Activated T-cell treated with anti-CD3 and anti-CD28 coated beads, Interleukin-2, amount 50 U/mL, for 1 hour (primary cell): ENCODE results near the gene POU1F1.
"Not testable (repeated sequence)": the region's sequence is repeated elsewhere in the genome, so short reads cannot be mapped to it uniquely, and the experiment has no call there.

Source experiments
- DNase-seq: peaks from one replicate; pipeline ENCODE4 v3.0.0-alpha.2; 2020

The POU1F1 gene, protein sequence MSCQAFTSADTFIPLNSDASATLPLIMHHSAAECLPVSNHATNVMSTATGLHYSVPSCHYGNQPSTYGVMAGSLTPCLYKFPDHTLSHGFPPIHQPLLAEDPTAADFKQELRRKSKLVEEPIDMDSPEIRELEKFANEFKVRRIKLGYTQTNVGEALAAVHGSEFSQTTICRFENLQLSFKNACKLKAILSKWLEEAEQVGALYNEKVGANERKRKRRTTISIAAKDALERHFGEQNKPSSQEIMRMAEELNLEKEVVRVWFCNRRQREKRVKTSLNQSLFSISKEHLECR

DNA sequence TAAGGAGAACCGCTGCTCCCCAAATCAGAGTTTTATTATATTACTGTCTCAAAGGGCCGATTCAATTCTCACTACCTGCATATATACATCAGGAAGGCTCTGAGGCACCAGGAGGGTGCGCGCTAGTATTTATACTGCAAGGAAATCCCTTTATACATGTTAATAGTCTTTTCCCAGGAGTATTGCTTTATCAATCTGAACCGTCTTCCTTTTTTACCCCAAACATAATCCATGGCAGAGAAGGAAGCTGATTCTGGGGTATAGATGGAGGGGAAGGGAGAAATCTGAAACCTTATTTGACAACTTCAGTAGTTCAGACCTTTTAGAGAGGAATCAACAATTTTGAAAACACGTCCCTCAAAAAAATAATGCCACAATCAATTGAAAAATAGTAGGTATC, at the start of gene POU1F1:
POU1F1 (minus strand) TSS at position 101 of the 400 bp plus-strand sequence. CDS start 122 bp downstream, outside the sequence.
- DNase-seq = no peak

DNA sequence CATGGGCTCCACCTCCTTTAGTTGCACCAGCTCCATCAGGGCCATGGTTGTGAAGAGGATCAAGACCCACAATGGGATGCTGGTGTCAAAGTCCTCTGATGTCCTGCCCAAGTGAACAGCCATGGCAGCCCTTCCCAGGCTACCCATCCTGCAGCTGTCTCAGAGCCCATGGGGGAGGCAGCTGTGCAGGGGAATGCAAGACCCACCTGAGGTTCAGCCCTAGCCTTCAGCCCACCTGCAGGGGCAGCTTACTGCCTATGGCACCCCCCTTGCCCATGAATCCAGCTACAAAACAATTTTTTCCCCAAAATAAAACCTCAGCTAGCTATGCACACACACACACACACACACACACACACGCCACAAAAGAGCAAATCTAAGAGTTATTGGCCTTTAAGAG, 48.2 kb upstream of the POU1F1 start:
- DNase-seq = no peak

DNA sequence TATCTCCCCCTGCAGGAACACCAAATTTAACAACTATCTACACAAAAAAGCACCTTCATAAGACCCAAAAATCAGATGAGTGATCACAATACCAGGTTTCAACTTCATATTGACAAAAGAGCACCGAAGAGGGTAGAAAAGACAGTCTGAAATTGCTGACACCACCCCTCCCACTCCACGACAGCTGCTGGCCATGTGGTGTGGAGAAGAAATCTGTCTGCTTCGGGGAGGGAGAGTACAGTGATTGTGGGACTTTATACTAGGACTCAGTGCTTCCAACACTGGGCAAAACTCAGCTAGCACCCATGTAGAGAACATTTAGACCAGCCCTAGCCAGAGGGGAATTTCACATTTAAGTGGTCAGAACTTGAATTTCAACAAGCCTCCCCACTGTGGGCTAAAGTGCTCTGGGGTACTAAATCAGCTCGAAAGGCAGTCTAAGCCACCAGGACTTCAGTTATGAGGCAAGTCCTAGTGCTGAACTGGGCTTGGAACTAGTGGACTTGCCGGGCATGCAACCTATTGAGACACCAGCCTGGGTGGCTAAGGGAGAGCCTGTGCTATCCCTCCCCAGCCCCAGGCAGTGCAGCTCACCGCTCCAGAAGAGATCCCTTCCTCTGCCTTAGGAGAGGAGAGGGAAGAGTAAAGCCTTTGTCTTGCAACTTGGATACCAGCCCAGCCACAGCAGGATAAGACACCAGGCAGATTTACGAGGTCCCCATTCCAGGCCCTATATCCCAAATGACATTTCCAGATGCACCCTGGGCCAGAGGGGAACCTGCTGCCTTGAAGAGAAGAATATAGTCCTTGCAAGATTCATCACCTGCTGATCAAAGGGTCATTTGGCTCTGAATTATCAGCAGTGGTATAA, 44.6 kb upstream of the POU1F1 start:
- no peak for DNase-seq

DNA sequence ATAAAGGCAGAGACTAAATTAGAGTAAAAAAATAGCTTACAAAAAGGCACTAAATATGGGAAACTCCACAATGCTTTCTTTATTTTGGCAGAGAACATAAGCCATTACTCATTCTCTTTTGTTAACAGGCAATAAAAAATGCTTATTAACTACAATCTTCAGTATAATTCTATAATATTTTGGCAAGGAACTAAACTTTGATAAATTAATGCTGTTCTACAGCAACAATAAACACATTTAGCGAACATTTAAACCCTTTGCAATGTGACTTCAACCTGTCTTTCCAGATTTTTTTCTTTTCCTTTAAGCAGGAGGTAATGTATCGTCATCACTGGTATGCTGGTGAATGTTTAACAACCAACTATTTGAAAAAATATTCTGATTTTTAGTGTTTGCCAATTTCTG, 42.2 kb upstream of the POU1F1 start:
- no peak for DNase-seq

DNA sequence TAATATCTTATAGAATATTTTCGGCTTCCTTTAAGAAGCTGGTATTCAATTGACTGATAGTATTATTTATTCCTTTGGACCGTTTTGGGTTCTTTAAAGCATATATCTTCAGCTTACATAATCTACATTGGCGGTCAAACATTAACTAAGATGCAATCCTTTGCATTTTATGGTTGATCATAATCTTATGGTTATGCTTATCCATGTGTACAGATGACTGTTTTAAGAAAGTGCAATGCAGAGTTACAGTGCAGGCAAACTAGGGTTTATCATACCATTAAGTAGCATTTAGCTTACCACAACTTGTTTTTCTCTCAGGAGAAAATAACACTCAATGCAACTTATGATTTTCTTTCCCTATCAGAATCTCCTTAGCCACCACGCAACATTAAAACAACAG, 41.4 kb upstream of the POU1F1 start:
- DNase-seq = no peak

DNA sequence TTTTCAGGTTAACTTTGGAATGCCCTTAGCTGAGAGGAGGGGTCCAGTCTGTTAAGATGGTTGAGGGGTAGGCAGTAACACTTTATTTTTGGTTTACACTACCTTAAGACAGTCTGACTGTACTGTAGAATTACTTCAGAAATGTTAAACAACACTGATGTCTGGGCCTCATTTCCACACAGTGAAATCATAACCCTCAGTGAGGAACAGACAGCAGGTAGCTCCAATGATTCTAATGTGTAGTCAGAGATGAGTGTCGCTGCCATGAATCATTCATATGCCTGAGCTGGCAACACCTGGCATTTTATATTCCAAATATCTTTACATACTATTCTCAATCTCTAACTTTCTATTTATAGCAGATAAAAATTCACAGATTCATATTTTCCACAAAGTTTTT, 37.3 kb upstream of the POU1F1 start:
- DNase-seq = no peak

DNA sequence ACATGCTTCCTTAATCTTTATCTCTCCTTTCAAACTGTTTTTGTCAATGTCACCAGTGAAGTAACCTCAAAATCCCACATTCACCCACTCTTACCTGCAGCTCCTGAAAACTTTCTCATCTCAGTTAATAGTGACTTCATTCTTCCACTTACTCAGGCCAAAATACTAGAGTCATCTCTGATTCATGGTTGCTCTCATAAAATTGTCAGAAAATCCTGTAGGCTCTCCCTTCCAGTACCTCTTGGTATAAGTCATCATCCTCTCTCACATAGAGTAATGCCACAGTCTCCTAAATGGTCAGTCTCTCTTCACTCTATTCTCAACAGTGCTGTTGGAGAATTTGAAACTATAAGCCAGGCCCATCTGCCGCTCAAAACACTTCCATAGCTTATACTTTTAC, 34.9 kb upstream of the POU1F1 start:
- no peak for DNase-seq

DNA sequence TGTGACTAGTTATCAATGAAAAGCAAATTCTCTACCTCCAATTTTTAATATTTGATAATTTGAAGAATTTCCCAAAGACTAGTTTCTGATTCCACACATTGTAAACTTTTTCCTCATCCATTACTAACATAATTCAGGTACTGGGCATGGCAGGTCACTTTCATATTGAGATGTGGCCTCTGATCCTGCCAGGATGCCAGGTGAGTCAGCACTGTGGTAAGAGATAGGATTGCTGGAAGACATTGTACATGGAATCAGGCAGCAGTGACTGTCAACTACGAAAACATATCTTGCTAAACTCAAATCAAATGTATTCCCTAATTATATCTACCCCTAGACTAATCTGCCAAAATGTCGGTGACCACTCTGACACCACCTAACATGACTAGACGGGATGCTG, 33.2 kb upstream of the POU1F1 start:
- no peak for DNase-seq

DNA sequence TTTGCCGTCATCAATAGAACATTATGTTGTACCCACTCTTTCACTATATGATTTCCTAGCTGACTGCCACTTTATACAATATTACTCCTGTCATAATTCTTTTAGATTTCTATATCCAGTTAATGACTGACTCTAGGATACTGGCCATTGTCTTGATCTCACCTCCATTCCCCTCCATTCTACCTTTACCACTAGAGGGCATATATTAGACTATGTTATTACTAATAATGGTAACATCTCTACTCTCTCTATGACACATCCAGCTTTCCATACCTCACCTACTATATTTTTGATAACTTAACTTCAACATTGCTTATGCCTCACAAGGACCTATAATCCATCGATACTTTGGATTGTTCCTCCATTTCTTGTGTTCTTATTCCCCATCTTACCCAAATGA, 31.4 kb upstream of the POU1F1 start:
- no peak for DNase-seq

DNA sequence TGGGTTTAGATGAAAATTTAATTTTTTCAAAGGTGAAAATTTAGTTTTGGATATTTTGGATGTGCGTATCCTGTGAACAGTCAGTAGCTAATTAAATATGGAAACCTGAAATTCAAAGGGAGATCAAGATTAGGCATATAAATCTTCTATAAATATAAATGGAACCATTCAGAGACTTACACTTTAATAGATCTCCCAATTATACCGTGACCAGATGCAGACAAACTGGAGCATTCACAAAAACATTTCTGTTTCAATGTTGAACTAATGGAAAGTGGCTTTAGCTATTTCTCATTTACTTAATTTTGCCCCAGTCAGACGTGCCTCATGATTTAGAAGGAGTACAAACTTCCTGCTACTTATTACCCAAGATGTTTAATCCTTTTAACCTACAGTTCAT, 29.1 kb upstream of the POU1F1 start:
- DNase-seq = no peak

DNA sequence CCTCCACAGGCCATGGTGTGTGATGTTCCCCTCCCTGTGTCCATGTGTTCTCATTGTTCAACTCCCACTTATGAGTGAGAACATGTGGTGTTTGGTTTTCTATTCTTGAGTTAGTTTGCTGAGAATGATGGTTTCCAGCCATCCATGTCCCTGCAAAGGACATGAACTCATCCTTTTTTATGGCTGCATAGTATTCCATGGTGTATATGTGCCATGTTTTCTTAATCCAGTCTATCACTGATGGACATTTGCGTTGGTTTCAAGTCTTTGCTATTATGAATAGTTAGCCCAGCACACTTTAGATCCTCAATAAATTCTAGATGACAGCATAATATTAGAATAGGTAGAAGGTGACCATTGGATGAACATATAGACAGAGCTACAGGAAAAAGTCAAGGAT, 28.6 kb upstream of the POU1F1 start:
- not testable (repeated sequence) for DNase-seq

DNA sequence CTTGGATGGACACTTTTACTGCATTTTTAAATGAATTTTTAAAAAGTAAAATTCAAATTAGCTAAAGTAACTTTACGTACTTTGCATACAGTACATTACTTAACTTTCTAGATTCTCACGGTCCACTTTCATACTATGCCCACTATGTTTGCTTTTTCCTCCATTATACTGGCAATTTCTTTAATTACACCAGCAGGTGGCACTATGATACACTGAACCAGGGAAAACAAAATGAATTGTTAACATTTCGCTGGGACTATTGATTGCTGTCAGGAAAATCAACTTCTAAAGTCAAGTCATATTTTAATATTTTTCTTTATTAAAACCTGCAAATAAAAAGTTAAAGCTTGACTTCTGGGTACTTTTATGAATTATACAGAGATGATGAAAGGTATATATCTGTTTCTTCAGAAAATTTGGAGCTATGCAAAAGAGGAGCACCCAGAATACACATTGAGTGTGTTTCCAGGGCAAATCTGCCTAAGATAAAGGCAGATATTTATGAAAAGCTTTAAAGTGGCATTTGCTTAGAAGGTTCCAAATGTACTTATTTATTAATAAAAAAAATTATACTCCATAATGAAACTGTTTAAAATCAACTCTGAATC, 21.8 kb upstream of the POU1F1 start:
- no peak for DNase-seq

DNA sequence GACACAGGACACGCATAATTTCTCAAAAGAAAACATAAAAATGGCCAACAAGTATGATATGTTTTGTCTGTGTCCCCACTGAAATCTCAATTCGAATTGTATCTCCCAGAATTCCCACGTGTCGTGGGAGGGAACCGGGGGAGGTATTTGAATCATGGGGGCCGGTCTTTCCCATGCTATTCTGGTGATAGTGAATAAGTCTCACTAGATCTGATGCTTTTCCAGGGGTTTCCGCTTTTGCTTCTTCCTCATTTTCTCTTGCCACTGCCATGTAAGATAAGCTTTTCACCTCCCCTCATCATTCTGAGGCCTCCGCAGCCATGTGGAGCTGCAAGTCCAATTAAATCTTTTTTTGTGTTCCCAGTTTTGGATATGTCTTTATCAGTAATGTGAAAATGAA, 12.1 kb upstream of the POU1F1 start:
- DNase-seq = no peak

DNA sequence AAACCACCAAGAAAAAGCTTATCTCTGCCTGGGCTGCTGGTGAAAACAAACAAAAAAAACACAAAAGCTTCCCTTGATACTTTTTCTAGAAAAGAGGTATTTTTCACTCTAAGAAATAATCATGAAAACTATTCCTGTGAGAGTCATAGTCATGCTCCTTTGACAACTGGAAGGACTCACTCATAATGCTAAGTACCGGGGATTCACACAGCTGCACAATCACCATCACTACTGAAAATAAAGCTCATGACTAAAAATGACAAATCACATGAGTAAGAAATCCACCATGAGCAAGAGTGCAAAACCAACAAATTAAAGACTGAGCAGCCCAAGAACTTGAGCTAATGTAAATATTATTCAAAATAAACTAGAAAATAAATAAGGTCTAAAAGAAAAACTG, 10.6 kb upstream of the POU1F1 start:
- no peak for DNase-seq

DNA sequence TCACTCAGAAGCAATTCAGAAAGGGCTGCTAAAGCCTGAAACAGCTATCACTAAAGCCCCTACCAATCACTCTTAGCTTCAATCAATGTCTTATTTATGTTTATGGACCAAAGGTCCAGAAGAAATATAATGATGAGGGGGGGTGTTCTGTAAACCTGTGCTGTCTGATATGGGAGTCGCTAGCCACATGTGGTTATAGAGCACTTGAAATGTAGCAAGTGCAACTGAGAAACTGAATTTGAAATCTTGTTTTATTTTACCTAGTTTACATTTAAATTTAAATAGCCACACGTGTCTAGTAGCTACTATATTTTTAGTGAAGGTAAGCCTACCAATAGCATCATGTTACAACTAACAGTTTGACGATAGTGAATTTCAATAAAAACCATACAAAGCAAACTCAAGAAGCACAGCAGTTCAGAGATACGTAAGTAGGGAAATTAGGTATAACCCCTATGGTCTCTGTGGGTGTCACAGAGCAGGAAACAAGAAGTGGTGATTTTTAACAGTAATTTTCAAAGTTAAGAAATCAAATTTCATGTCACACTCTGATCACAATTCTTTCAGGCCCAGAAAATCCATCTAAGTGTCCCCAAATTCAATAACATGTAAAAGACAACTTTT, 3.6 kb downstream of the POU1F1 start:
- no peak for DNase-seq

DNA sequence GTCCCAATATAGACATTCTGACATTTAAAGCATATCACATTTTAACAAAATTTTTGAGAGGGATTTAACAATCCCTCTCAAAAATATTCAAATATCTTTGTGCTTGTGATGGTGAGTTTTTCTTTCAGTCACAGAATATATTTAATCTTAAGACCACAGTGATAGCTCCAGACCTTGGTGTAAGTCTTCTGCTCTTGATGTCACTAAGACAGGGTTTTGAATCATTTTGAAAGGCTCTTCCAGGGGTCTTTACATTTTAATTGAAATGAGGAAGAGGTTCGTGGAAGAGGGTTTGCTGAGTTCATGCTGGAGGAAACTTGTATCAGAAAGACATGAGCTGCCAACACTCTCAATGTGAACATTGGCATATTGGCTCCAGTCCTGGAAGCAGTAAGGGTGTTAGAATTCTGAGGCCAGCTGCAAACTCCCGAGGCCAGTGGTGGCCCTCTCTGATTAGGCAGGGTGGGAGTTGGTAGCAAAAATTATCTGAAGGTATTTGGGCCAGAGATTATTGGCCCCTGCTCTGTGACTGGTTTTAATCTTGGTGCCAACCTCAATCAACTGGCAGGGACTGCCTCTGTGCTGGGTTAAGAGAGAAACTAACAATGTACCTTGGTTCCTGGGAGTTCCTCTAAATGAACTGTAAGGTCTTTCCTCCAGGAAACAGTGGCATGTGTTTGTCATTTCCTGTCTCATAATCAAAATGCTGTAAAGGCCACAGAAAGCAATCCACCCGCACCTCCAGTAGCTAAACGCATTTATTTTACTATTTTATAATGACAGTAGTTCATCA, 5.3 kb downstream of the POU1F1 start:
- DNase-seq = no peak

DNA sequence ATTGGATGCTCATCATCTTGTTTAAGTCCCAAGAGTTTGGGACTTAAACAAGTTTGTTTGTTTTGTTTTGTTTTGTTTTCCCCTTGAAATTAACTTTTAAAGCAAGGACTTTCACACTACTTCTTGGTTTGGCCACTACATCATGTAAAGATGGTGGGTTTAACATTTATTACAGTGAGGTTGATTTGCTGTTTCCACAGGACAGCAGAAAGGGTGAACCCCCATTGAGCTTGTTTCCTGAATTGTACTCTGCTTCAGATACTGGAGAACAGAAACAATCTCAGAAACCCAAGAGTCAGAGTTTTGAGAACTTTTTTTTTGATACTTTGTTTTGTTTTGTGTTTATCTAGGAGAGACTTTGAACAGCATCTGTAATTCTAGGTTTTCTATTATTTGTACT, 6.7 kb downstream of the POU1F1 start:
- DNase-seq = no peak

DNA sequence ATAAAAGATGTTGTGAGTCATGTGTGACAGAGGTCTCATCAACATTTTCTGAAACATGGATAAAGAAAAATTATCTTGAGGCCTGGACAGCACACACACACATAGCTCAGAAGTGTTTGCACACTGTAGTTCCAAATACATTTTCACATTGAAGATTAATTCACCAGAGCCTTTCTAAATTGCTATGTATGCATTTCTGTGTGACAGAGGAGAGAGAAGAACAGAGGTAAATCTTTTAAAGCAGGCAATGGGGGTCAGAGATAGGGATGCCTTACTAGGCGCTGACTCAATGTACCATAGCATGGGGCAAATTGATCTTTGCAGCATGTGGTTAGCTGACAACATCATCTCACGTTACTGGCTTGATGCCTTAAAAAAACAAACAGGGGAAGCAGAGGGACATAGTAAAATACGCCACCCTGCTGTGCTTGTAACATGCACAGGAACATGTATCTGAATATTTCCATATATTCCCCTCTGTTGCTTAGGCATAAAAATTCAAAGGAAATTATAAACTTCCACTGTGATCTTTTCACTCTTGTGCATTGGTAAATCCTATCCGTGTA, 7.7 kb downstream of the POU1F1 start:
- no peak for DNase-seq

DNA sequence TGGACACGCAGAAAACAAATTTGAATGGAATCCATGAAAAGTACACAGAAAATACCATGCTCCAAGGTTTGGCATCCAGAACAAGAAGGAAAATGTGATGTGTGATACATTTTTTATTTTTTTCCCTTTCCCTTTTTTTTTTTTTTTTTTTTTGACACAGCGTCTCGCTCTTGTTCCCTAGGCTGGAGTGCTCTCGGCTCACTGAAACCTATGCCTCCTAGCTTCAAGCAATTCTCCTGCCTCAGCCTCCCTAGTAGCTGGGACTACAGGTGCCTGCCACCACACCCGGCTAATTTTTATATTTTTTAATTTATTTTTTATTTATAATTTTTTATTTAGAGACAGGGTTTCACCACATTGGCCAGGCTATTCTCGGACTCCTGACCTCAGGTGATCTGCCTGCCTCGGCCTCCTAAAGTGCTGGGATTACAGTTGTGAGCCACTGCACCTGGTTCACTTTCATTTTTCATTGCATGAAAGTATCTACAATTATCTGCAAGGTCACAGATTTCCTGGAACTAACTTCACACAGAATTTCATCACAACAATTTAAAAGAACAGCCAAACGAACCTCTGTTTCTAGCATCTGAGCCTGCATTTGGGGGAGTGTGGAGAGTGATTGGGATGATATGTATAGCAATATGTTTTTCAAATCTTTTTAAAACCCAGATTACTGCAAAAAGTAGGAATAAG, 8.3 kb downstream of the POU1F1 start:
- no peak for DNase-seq

DNA sequence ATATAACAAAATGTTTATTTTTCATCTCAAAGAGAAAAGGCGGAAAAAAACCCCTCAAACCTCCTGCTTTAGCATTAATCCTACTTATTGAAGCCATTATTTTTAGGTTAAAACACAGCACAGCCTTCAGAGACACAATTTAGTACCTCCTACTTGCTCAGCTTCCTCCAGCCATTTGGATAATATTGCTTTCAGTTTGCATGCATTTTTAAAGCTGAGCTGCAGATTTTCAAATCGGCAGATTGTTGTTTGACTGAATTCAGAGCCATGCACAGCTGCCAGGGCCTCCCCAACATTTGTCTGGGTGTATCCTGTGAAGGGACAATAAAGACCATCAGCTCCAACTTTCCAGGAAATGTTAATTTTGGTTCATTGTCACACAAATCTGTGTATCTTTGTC, 14.5 kb downstream of the POU1F1 start:
- DNase-seq = no peak

DNA sequence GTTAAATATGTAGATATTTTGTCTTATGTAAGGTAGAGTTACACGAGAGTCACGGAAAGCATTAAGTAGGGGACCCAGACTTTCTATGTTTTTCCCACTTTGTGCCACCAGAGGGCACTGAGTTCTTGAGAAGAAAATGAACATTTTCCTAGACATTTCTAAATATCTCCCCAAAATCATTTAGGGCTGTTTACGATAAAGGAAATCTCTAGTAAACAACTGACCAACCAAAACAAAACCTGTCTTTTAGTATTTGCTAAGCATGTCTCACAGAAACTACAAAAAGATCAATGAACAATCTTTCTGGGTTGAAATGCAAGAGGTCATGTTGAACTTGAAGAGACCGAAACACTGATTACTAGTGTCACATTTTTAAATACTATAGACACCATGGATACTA, 16.1 kb downstream of the POU1F1 start:
- no peak for DNase-seq

DNA sequence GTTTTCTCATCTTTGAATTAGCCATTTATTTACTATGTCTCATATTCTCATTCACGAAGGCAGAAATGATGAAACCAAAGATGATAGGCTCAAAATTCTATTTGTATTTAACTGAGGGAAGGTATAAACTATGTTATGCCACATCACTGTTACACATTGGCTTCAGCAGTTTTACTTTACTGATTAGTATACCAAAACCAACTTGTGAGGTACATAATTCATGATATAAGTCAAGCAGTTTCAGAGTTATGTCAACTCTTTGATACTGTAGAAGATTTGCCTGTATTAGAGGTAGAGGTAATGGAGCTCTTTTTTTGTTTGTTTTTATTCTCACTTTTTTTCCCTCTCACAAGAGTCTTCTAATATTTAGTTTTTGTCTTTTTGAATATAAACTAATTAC, 26.4 kb downstream of the POU1F1 start:
- DNase-seq = no peak
